Mesenchymal stem cell (in vitro differentiated cells and primary cell): ENCODE measurements around the gene IFNGR2.

Source experiments
- DNase-seq: peaks from one replicate; pipeline ENCODE4 v3.0.0-alpha.2; 2013
- H2AFZ ChIP-seq: one replicate; pipeline ENCODE4 v1.6.1; 2013; ENCODE audit warnings: low read depth, mild to moderate bottlenecking, control low read depth, inconsistent platforms, low read length, moderate library complexity
- H2AK5ac ChIP-seq: 2 replicates; pipeline ENCODE4 v1.6.1; 2013; ENCODE audit warnings: low read length, moderate library complexity, mild to moderate bottlenecking, inconsistent platforms; ENCODE audit not compliant: severe bottlenecking
- H2BK120ac ChIP-seq: one replicate; pipeline ENCODE4 v1.6.1; 2013; ENCODE audit warnings: low read depth, mild to moderate bottlenecking, inconsistent platforms, low read length, moderate library complexity
- H2BK12ac ChIP-seq, 2 experiments: one replicate each; pipeline ENCODE4 v1.6.1; 2013; ENCODE audit warnings: inconsistent platforms in 2 of 2, low read length in 2 of 2, mild to moderate bottlenecking in 2 of 2, moderate library complexity in 2 of 2, control low read depth in 1 of 2
- H2BK15ac ChIP-seq: one replicate; pipeline ENCODE4 v1.6.1; 2013; ENCODE audit warnings: mild to moderate bottlenecking, low read depth, inconsistent platforms; ENCODE audit not compliant: poor library complexity, severe bottlenecking
- H2BK5ac ChIP-seq: 2 replicates; pipeline ENCODE4 v1.6.1; 2013; ENCODE audit warnings: low read depth, mild to moderate bottlenecking, low read length, control low read depth, inconsistent platforms; ENCODE audit not compliant: poor library complexity, severe bottlenecking
- H3K14ac ChIP-seq, 2 experiments: one replicate each; pipeline ENCODE4 v1.6.1; 2013; ENCODE audit warnings: inconsistent platforms in 2 of 2, low read length in 2 of 2, control low read depth in 1 of 2, mild to moderate bottlenecking in 1 of 2, moderate library complexity in 1 of 2
- H3K18ac ChIP-seq, 2 experiments: one replicate each; pipeline ENCODE4 v1.6.1; 2013; ENCODE audit warnings: inconsistent platforms in 2 of 2, low read length in 2 of 2, control low read depth in 1 of 2, low read depth in 1 of 2, mild to moderate bottlenecking in 1 of 2
- H3K23ac ChIP-seq, 2 experiments: one replicate each; pipeline ENCODE4 v1.6.1; 2013; ENCODE audit warnings: inconsistent platforms in 2 of 2, low read length in 2 of 2, mild to moderate bottlenecking in 2 of 2, moderate library complexity in 2 of 2, control low read depth in 1 of 2
- H3K27ac ChIP-seq: 2 replicates; pipeline ENCODE4 v1.5.1; 2013; ENCODE audit warnings: mild to moderate bottlenecking, moderate library complexity, low read length, control low read depth, inconsistent platforms; ENCODE audit not compliant: poor library complexity, severe bottlenecking
- H3K27me3 ChIP-seq, 2 experiments: 2 replicates each; pipeline versions ENCODE4 v1.6.1 to v1.7.0; 2013; ENCODE audit warnings: low read length in 2 of 2, mild to moderate bottlenecking in 2 of 2, moderate library complexity in 2 of 2, control low read depth in 1 of 2, inconsistent platforms in 1 of 2; ENCODE audit not compliant: control insufficient read depth in 1 of 2, insufficient read depth in 1 of 2
- H3K36me3 ChIP-seq, 2 experiments: 2 replicates each; pipeline versions ENCODE4 v1.6.1 to v1.7.0; 2013; ENCODE audit warnings: low read length in 2 of 2, control low read depth in 1 of 2, inconsistent platforms in 1 of 2, low read depth in 1 of 2, mild to moderate bottlenecking in 1 of 2; ENCODE audit not compliant: insufficient read depth in 2 of 2, control insufficient read depth in 1 of 2
- H3K4ac ChIP-seq, 2 experiments: one replicate each; pipeline ENCODE4 v1.6.1; 2013; ENCODE audit warnings: inconsistent platforms in 2 of 2, low read length in 2 of 2, mild to moderate bottlenecking in 2 of 2, moderate library complexity in 2 of 2, control low read depth in 1 of 2, low read depth in 1 of 2
- H3K4me1 ChIP-seq: 2 replicates; pipeline ENCODE4 v1.6.1; 2013; ENCODE audit warnings: low read depth, low read length, control low read depth; ENCODE audit not compliant: control insufficient read depth, insufficient read depth
- H3K4me2 ChIP-seq: 2 replicates; pipeline ENCODE4 v1.6.1; 2013; ENCODE audit warnings: low read length, mild to moderate bottlenecking, inconsistent platforms; ENCODE audit not compliant: poor library complexity, severe bottlenecking
- H3K4me3 ChIP-seq, 2 experiments: 2 replicates each; pipeline versions ENCODE4 v1.5.1 to v1.7.0; 2013; ENCODE audit warnings: low read length in 2 of 2, mild to moderate bottlenecking in 2 of 2, control low read depth in 1 of 2, low read depth in 1 of 2; ENCODE audit not compliant: insufficient read depth in 1 of 2
- H3K79me1 ChIP-seq: replicated peaks from 2 replicates; pipeline ENCODE4 v1.6.1; 2013; ENCODE audit warnings: mild to moderate bottlenecking, control low read depth, low read length, inconsistent platforms; ENCODE audit not compliant: poor library complexity, severe bottlenecking
- H3K9ac ChIP-seq: 2 replicates; pipeline ENCODE4 v1.7.0; 2013; ENCODE audit warnings: mild to moderate bottlenecking, low read length, moderate library complexity
- H3K9me3 ChIP-seq: 2 replicates; pipeline ENCODE4 v1.7.0; 2013; ENCODE audit warnings: mild to moderate bottlenecking, low read length; ENCODE audit not compliant: control insufficient read depth
- H4K8ac ChIP-seq: one replicate; pipeline ENCODE4 v1.6.1; 2013; ENCODE audit warnings: inconsistent platforms, mild to moderate bottlenecking, low read length, moderate library complexity
- H4K91ac ChIP-seq: one replicate; pipeline ENCODE4 v1.6.1; 2013; ENCODE audit warnings: mild to moderate bottlenecking, low read length, inconsistent platforms
- WGBS: methylation state at CpG from one replicate; pipeline ENCODE4 v1.1.7; 2013; ENCODE audit warnings: mixed read lengths; 5-methylcytosine and 5-hydroxymethylcytosine counted together

The IFNGR2 gene

DNA sequence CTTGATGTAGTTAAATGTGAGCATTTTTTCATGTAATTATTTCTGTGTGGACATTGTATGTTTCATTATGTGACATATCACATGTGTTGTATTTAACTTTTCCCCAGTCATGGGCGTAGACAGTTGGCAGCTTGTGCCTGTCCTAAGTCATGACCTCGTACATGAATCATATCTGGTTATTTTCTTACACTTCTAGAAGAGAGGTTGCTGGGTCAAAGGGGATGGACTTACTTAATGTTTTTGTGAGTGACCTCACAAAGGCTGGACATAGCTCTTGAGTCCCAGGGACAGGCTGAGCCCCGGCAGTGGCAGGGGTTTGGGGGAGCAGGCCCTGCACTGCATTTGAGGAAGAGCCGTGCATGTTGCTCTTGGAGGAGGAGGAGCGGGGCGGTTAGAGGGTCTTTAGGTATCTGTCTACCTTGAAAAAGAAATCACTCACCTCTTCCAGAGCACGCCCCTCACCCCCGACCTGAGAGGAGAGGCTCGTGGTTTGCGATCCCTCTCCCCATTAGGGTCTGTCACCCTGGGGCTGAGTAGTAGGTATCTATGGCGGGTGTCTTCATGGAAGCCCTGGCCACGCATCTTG is 16.4 kb downstream of the IFNGR2 start:
- peaks cover 46 to 64% of the 10 kb centered on the region in 2 experiments for H3K36me3 ChIP-seq
- no peak overlapping the region for H2BK12ac ChIP-seq
- H2BK5ac ChIP-seq: no peak overlapping the region
- no peak overlapping the region for H2AFZ ChIP-seq
- H2AK5ac ChIP-seq: no peak overlapping the region
- peaks cover 34% of the 10 kb centered on the region for H3K79me1 ChIP-seq
- H3K18ac ChIP-seq: no peak overlapping the region
- H3K14ac ChIP-seq: no peak overlapping the region
- no peak overlapping the region for H2BK120ac ChIP-seq
- H3K23ac ChIP-seq: no peak overlapping the region
- H3K4ac ChIP-seq: no peak overlapping the region
- H3K9me3 ChIP-seq: no peaks in the 10 kb centered on the region
- H3K4me2 ChIP-seq: no peak overlapping the region
- peak overlapping the region; percentile 63 for H3K9ac ChIP-seq
- H3K27ac ChIP-seq: no peak overlapping the region
- no peaks in the 10 kb centered on the region for H3K27me3 ChIP-seq
- no peak overlapping the region for H4K91ac ChIP-seq
- H4K8ac ChIP-seq: no peak overlapping the region
- peak; percentile 71 for DNase-seq
- peaks cover 8% of the 10 kb centered on the region for H3K4me1 ChIP-seq
- H3K4me3 ChIP-seq: peak overlapping the region in 1 of 2 experiments; percentile 3
- 88% methylated on average over 9 of the region's 12 CpGs for WGBS
- H2BK15ac ChIP-seq: no peak overlapping the region

DNA sequence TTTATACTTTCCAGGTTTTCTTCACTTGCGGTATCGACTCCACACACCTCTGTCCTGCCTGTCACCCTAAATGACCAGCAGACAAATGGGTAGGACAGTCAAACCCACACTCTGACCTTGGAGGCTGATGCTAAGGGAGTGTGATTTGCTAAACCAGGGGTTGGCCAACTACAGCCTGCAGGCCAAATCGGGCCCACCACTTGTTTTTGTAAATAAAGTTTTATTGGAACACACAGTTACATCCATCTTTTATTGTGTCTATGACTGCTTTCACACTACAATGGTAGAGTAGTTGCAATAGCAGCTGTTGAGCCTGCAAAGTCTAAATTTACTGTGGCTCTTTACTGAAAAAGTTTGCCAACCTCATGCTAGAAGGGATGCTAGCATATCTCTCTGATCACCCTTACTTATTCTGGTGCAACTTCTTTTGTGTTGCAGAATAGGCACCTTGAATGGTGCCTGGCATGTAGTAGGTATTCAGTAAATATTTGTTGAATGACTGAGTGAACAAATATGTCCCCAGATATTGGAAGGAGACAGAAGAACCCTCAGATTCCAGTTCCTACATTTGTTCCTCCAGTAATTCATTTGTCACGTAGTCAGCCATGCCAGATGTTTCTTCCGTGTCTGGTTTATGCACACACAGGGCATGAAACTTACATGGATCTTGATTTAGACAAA is 18.6 kb downstream of the IFNGR2 start:
- Histone ChIP-seq H3K79me1 (peaks cover 33% of the 10 kb centered on the region), H3K4me1 (peaks cover 4% of the 10 kb centered on the region), H2AK5ac (no peak overlapping the region), H3K23ac (no peak overlapping the region), H3K4ac (no peak overlapping the region), H2BK120ac (no peak overlapping the region), H2AFZ (no peak overlapping the region), H2BK12ac (no peak overlapping the region), H2BK5ac (no peak overlapping the region), H3K4me3 (no peak overlapping the region), H3K27ac (no peak overlapping the region), H3K27me3 (no peaks in the 10 kb centered on the region), H3K9me3 (no peaks in the 10 kb centered on the region), H4K8ac (no peak overlapping the region), H3K14ac (no peak overlapping the region), H4K91ac (no peak overlapping the region), H3K9ac (no peak overlapping the region), H3K36me3 (peaks cover 54 to 63% of the 10 kb centered on the region in 2 experiments), H3K18ac (no peak overlapping the region), H3K4me2 (no peak overlapping the region), H2BK15ac (no peak overlapping the region)
- 100% methylated on average over 5 of the region's 5 CpGs for WGBS
- DNase-seq: no peak

DNA sequence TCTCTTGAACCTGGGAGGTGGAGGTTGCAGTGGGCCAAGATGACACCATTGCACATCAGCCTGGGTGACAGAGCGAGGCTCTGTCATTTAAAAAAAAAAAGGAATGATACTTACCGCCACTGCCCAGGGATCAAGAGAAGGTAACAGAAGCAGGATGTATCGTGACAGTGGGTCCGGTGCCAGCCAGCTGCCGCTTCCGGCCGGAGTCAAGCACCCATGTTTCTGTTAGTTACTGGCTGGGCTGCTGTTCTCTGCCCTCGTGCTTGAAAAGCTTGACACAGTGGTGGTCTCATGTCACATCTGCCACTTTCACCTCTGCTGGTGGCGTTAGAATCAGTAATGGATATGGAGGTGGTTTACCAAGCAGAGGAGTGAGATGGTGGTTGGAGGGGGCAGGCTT is 21.0 kb downstream of the IFNGR2 start:
- H4K8ac ChIP-seq: no peak overlapping the region
- no peak overlapping the region for H3K14ac ChIP-seq
- no peak overlapping the region for H3K27ac ChIP-seq
- no peak overlapping the region for H3K4ac ChIP-seq
- no peak overlapping the region for H3K9ac ChIP-seq
- peaks cover 12% of the 10 kb centered on the region for H3K4me1 ChIP-seq
- no peak overlapping the region for H4K91ac ChIP-seq
- no peak overlapping the region for H2AFZ ChIP-seq
- no peak overlapping the region for H2BK5ac ChIP-seq
- DNase-seq: no peak
- H3K4me2 ChIP-seq: no peak overlapping the region
- 97% methylated on average over 9 of the region's 9 CpGs for WGBS
- no peaks in the 10 kb centered on the region for H3K27me3 ChIP-seq
- no peak overlapping the region for H3K4me3 ChIP-seq
- peaks cover 61 to 71% of the 10 kb centered on the region in 2 experiments for H3K36me3 ChIP-seq
- H3K79me1 ChIP-seq: peaks cover 39% of the 10 kb centered on the region
- H2BK120ac ChIP-seq: no peak overlapping the region
- H3K18ac ChIP-seq: no peak overlapping the region
- H2BK12ac ChIP-seq: no peak overlapping the region
- H2AK5ac ChIP-seq: no peak overlapping the region
- H3K23ac ChIP-seq: no peak overlapping the region
- no peak overlapping the region for H2BK15ac ChIP-seq
- H3K9me3 ChIP-seq: no peaks in the 10 kb centered on the region

DNA sequence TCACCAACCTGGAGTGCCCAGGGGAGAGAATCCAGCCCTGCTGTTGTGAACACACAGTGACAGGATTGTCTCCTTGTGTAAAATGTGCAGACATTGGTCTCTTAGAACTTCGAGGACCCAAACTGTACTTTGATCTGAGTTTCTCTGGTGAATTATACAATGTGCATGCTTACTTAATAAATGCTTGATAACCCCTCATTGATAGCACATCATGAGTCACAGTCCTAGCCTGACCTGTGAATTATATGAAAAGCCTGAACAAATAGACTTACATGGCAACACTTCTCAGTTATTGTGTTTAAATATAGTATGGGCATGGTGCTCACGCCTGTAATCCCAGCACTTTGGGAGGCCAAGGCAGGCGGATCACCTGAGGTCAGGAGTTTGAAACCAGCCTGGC is 22.6 kb downstream of the IFNGR2 start:
- no peak overlapping the region for H2AK5ac ChIP-seq
- no peak overlapping the region for H2BK12ac ChIP-seq
- no peak overlapping the region for H3K4me3 ChIP-seq
- no peak overlapping the region for H3K9ac ChIP-seq
- no peak overlapping the region for H3K14ac ChIP-seq
- H3K27ac ChIP-seq: no peak overlapping the region
- WGBS: 94% methylated on average over 2 of the region's 3 CpGs
- no peak for DNase-seq
- no peak overlapping the region for H2BK5ac ChIP-seq
- no peaks in the 10 kb centered on the region for H3K27me3 ChIP-seq
- H3K9me3 ChIP-seq: no peaks in the 10 kb centered on the region
- H2BK120ac ChIP-seq: no peak overlapping the region
- H3K4me2 ChIP-seq: no peak overlapping the region
- no peak overlapping the region for H2BK15ac ChIP-seq
- no peak overlapping the region for H3K23ac ChIP-seq
- H3K18ac ChIP-seq: no peak overlapping the region
- H4K91ac ChIP-seq: no peak overlapping the region
- no peak overlapping the region for H4K8ac ChIP-seq
- H3K4ac ChIP-seq: no peak overlapping the region
- H3K79me1 ChIP-seq: peaks cover 33% of the 10 kb centered on the region
- H3K36me3 ChIP-seq: peaks cover 55 to 73% of the 10 kb centered on the region in 2 experiments
- H2AFZ ChIP-seq: no peak overlapping the region
- peaks cover 12% of the 10 kb centered on the region for H3K4me1 ChIP-seq
